Nephron (organoid): Measurements from ENCODE around the gene DNAJB13.
A peak's percentile ranks its signal among the peaks of the same experiment; 100 is the strongest.

ENCODE experiments used
- H3K27ac Mint-ChIP-seq, 3 experiments: 2 replicates each; pipeline ENCODE4 v1.8.0; 2020; ENCODE audit warnings: mixed read lengths in 3 of 3, mild to moderate bottlenecking in 2 of 3, moderate library complexity in 1 of 3
- H3K27me3 Mint-ChIP-seq: 2 replicates; pipeline ENCODE4 v1.8.0; 2021; ENCODE audit warnings: low read depth, mild to moderate bottlenecking, moderate library complexity, mixed read lengths
- H3K36me3 Mint-ChIP-seq: 2 replicates; pipeline ENCODE4 v1.8.0; 2020; ENCODE audit warnings: low read depth, mixed read lengths
- H3K4me1 Mint-ChIP-seq: 2 replicates; pipeline ENCODE4 v1.8.0; 2020; ENCODE audit warnings: mixed read lengths
- H3K4me3 Mint-ChIP-seq, 3 experiments: 2 replicates each; pipeline ENCODE4 v1.8.0; 2020; ENCODE audit warnings: mild to moderate bottlenecking in 3 of 3, mixed read lengths in 3 of 3, moderate library complexity in 2 of 3
- H3K9me3 Mint-ChIP-seq: 2 replicates; pipeline ENCODE4 v1.8.0; 2020; ENCODE audit warnings: mixed read lengths
- CTCF ChIP-seq, 3 experiments: fragments of 200-600 bp; sonication (generic); IDR thresholded peaks; one replicate each; pipeline ENCODE4 v1.5.0; 2021; ENCODE audit warnings: antibody characterized with exemption in 3 of 3; ENCODE audit not compliant: unreplicated experiment in 3 of 3

The DNAJB13 gene

GRCh38 chr11:73944901-73945300 is 5.9 kb upstream of the DNAJB13 start:
- H3K27ac Mint-ChIP-seq: no peak overlapping the region
- TF ChIP-seq CTCF (IDR thresholded peaks at IDR 0.05; ENCODE audit: unreplicated experiment in 3 of 3): no peak
- H3K4me3 Mint-ChIP-seq: no peak overlapping the region
- peaks cover 22% of the 10 kb centered on the region for H3K36me3 Mint-ChIP-seq
- peaks cover 24% of the 10 kb centered on the region for H3K4me1 Mint-ChIP-seq
- peaks cover 14% of the 10 kb centered on the region for H3K9me3 Mint-ChIP-seq
- H3K27me3 Mint-ChIP-seq: peaks cover 4% of the 10 kb centered on the region

GRCh38 chr11:73945396-73945795 is 5.4 kb upstream of the DNAJB13 start:
- peaks cover 14% of the 10 kb centered on the region for H3K9me3 Mint-ChIP-seq
- TF ChIP-seq CTCF (IDR thresholded peaks at IDR 0.05; ENCODE audit: unreplicated experiment in 3 of 3): no peak

GRCh38 chr11:73946798-73947458 is 3.9 kb upstream of the DNAJB13 start:
- Mint-ChIP-seq H3K9me3 (peaks cover 7% of the 10 kb centered on the region), H3K27ac (no peak overlapping the region), H3K27me3 (peaks cover 4% of the 10 kb centered on the region), H3K36me3 (peaks cover 9% of the 10 kb centered on the region), H3K4me1 (peaks cover 20% of the 10 kb centered on the region), H3K4me3 (no peak overlapping the region)
- no peak for TF ChIP-seq CTCF (IDR thresholded peaks at IDR 0.05; ENCODE audit: unreplicated experiment in 3 of 3)

More at GRCh38 chr11:73945396-73945795, 5.4 kb upstream of the DNAJB13 start:
- Mint-ChIP-seq H3K27ac (no peak overlapping the region), H3K36me3 (peaks cover 18% of the 10 kb centered on the region), H3K27me3 (peaks cover 4% of the 10 kb centered on the region), H3K4me1 (peaks cover 24% of the 10 kb centered on the region), H3K4me3 (no peak overlapping the region)

- peaks cover 13% of the 10 kb centered on the region for H3K4me1 Mint-ChIP-seq
- peaks cover 4% of the 10 kb centered on the region for H3K27me3 Mint-ChIP-seq
- no peak for TF ChIP-seq CTCF (IDR thresholded peaks at IDR 0.05; ENCODE audit: unreplicated experiment in 3 of 3)
- peaks cover 9% of the 10 kb centered on the region for H3K36me3 Mint-ChIP-seq
- peaks cover 7% of the 10 kb centered on the region for H3K9me3 Mint-ChIP-seq
- no peak overlapping the region for H3K4me3 Mint-ChIP-seq
- H3K27ac Mint-ChIP-seq: peak overlapping the region in 1 of 3 experiments; percentile 35
These were observed 1.6 kb upstream of the DNAJB13 start for GRCh38 chr11:73949246-73949645.

GRCh38 chr11:73949912-73950311 is 914 bp upstream of the DNAJB13 start:
- Mint-ChIP-seq H3K9me3 (peaks cover 7% of the 10 kb centered on the region), H3K4me3 (no peak overlapping the region), H3K27me3 (peaks cover 4% of the 10 kb centered on the region), H3K36me3 (peaks cover 9% of the 10 kb centered on the region), H3K4me1 (peaks cover 8% of the 10 kb centered on the region), H3K27ac (no peak overlapping the region)
- no peak for TF ChIP-seq CTCF (IDR thresholded peaks at IDR 0.05; ENCODE audit: unreplicated experiment in 3 of 3)

GRCh38 chr11:73951797-73952196 is 971 bp downstream of the DNAJB13 start:
- H3K36me3 Mint-ChIP-seq: peaks cover 6% of the 10 kb centered on the region
- H3K4me3 Mint-ChIP-seq: peak overlapping the region in 2 of 3 experiments; percentile 5 to 13
- peak overlapping the region; percentile 24 to 68 (median 27) for H3K27ac Mint-ChIP-seq
- H3K4me1 Mint-ChIP-seq: peaks cover 5% of the 10 kb centered on the region
- no peak for TF ChIP-seq CTCF (IDR thresholded peaks at IDR 0.05; ENCODE audit: unreplicated experiment in 3 of 3)
- H3K27me3 Mint-ChIP-seq: peaks cover 4% of the 10 kb centered on the region
- H3K9me3 Mint-ChIP-seq: peaks cover 1% of the 10 kb centered on the region
